Stimulated activated CD4-positive, alpha-beta T cell treated with anti-CD3 and anti-CD28 coated beads, Interleukin-15, amount 100 ng/mL, for 24 hours (primary cell): Measurements from ENCODE around the gene ANXA1.

Source experiments
- DNase-seq: peaks from one replicate; pipeline ENCODE4 v3.0.0-alpha.2; 2020

Gene ANXA1

DNA sequence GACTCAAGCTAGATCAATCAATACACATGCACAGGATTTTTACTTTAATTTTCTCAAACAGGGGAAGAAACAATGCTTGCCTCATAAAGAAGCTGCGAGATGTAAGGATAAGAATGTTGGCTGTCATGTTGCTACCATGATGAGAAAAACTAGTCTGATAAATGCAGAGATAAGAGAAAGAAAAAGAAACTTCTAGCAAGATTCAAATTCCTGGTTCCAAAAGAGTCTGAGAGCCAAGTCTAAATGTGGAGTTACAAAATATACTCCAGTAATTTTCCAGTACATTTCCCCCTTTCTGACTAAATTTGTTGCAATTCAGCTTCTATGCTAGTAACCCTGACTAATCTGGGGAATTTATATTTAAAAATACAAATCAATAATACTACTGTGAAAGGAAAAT, 10.4 kb upstream of the ANXA1 start:
- DNase-seq, result no peak

DNA sequence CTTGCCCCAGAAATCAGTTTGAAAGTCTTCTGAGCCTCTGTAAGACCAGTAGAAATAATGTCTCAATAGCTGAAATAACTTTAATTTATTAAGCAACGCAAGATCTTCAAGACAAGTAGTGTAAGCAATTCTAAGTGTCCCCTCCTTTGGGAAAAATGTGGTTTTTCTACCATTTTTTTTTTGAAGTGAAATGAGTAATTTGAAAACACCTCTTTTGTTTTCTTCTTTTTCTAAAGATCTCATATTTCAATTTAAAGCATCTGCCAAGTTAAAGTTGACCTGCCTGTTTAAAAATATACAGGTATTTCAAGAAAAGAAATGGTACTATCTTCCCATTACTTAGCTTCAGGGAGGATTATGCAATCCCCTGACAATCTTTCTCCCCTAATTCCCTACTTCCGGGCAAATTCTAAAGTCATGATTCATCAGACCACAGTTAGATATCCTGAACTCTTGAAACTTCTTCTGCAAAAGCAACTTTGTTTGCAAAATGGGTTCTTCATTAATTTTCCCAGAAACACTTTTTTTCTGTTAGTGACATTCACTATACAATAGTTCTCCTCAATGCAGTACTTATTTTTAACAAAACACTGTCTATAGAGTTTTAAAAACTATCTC, 7.8 kb upstream of the ANXA1 start:
- DNase-seq, result no peak

DNA sequence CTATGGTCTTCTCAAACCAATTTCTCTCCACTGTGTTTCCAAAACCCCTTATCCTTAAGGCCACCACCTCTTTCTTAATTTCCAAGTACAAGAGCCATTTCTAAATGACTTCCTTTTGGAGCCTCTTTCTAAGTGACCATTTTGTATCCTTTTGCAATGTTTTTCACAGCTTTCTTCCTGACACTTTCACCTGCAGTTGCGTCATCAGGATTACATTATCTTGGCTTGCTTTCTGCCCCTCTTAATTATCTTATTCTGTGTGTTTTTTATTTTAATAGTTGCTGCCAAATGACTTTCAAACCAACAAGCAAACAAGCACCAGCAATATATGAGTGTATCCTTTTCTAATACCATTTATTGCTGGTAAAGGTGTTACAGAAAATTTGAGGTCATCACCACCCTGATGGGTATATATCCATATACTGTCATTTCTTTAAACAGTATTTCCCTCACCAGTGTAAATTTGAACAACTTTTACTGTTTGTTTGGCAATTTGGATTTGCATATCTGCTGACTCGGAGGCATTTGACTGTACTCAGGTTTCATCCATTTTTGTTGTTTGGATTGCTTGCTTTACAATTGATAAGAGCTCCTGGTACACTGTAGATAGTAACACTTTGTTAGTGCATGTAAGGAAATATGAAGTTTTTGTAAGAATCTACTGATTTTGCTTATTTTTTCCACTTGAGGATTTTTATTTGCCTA, 5.4 kb upstream of the ANXA1 start:
- no peak for DNase-seq

DNA sequence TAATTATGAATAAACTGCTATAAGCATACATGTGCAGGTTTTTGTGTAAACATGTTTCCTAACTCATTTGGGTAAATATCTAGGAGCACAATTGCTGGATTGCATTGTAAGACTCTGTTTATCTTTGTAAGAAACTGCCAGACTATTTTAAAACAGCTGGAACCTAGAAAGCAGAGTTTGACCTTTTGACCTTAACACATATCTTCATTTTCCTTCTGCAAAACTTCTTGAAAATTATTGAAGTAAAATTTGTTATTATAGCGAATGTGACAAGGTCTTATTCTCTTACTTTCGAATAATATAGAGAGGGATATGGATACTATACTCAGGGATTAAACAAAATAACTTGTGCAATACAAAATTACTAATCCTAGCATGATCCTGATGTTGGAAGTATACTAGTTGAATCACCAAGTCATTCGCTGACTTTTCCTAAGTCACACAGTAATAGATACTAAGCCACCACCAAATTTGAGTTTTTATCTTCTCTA, 3.2 kb upstream of the ANXA1 start:
- no peak for DNase-seq

DNA sequence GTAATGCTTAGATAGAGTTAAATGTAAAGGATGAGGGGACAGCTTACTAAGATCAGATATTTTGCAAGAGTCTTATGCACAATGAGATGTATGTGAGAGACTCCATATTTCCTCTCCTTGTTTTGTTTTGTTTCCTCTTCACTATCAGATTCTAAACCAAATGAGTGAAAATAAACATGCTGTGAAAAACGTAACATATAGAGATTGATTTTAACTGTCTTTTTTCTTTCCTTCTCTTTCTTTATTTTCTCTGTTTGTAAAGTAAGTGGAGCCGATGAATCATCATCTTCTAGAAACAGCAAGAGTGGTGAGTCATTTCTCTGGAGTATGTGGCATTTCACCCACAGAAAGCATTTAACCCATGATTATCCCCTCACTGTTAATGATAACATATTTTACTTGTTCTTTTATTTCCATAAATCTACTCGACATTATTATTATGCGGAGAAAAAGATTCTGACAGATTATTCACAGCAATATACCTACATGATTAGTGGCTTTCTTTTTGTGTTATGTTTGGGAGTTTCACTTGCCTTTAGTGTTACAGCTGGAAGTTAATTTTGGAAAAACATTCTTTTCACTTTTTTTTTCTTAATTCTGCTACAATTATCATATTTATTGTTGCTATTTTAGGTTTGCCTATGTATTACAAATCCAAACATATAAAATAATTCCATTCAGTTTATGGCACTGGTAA, 2.1 kb upstream of the ANXA1 start:
- DNase-seq, result no peak

DNA sequence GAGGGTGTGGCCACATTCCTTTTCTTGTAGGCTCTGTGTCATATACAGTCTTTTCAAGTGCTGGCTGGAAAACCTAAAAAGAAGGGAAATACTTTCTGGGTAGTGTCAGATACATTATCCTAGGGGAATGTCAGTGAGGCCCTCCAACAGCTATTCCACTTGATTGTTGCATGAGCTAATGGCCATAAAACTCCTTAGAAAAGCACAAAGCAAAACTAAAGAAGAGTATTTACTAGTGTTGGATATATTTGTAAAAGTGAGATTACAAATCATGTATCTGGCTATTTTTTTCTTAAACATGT, 829 bp downstream of the ANXA1 start:
- DNase-seq, result no peak

DNA sequence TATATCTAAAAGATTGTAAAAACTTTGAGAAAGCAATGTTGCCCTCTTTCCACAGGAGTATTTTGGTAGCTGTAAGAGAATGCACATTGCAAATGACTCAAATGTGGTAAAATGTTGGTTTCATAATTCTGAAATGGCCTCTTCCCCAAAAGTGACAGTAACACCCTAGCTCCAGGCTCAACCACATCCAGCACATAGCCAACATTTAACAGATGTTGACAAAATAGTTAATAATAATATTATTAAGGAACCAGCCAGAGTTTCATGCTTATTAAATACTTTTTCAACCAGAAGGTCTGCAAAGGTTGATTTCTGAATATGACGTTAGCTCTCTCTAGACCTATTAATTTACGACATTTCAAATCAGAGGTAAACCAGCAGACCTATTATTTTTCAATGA, 1.3 kb downstream of the ANXA1 start:
- DNase-seq, result no peak

DNA sequence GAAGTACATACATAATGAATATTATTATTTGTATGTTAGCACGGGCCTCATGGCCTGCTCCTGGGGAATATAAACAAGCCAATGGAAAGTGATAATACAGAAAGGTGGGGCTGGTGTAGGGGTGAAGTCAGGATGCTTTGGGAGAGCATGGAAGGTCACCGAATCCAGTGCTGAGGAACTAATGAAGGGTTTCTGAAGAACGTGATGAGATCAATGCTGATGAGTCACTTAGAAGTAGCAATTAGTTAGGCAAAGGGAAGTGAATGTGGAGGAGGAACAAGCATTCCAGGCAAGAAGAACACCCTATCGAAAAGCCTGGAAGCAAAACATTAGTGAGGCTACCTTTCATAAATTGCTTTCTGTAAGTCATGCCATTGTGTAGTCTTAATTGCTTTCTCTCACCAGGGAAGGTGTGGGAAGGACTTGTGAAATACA, 2.1 kb downstream of the ANXA1 start:
- DNase-seq, result no peak

DNA sequence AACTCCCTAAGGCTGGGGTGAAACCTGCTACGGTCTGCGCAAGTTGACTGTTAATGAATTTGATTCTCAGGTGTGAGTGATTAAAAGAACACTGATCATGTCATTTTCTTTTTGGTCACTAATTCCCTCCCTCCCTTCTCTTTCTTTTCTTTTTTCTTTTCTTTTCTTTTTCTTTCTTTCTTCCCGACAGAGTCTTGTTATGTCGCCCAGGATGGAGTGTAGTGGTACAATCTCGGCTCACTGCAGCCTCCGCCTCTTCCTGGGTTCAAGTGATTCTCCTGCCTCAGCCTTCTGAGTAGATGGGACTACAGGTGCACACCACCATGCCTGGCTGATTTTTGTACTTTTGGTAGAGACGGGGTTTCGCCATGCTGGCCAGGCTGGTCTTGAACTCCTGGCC, 2.6 kb downstream of the ANXA1 start:
- DNase-seq, result no peak

DNA sequence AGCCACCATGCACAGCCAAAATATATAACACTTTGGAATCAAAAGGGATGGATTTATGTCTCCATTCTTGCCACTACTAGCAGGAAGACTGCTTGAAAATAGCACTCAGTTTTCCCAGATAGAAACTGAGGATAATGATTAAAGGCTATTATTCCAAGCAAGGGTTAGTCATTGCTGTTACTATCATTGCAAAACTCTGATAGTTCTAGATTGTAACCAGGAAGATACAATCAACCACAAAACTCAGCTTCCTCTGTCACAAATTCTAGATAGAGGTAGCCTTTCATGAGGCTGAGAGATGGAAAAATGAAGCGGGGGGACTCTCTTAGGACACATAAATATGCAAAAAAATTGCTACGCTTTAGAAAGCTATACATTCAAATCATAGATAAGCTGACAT, 3.1 kb downstream of the ANXA1 start:
- no peak for DNase-seq

DNA sequence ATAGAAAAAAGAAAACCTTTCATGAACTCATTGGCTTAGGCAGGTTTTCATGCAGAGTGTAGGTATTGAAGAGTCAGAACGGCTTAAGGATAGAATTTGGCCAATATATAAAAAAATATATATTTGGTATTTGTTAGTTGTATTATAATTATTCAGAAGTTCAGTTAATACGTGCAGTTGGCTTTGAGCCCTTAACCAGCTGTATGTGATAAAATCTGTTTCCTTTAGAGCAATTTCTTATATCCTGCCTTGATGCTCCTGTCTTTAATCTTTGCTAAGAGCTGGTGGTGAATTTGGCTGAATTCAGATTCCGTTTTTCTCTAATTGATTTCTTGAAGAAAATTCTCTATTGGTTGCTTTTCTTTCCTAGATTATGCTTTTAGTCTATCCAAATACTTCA, 3.7 kb downstream of the ANXA1 start:
- no peak for DNase-seq

DNA sequence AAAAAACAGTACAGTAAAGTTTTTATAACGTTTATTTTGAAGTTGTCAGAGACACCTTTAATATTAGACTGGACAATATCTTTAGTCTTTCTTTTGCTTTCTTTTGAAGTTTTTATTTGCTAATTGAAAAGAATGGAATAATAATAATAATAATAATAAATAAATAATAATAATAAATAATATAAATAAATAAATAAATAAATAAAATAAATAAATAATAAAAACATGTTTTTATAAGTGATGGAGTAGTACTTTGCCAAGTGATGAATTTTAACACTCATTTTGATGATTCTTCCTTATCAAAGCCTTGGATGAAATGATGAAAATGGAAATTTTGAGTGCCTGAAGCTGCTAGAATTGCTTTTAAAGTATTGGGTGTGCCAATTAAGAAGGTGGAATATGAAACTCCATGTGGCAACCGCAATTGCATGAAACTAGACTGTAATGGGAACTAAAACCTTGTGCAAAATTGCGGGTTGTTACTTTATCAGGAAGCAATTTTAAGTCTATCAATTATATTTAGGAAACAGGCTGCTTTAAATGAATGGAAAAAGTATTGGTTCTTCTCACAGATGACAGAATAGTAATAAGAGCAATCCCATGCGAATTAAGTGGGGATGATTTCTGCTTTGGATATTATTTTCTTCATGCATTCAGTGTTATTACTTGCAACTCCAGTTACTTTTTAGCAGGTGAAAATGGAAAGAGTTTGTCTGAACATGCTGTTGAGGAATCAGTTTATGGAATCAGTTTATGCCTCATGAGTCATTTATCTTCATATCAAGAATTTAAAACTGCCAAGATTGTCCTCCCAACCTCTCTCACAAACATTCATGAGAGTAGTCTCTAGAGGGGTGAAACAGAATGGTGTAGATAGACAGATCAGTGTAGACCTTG, 4.6 kb downstream of the ANXA1 start:
- no peak for DNase-seq

DNA sequence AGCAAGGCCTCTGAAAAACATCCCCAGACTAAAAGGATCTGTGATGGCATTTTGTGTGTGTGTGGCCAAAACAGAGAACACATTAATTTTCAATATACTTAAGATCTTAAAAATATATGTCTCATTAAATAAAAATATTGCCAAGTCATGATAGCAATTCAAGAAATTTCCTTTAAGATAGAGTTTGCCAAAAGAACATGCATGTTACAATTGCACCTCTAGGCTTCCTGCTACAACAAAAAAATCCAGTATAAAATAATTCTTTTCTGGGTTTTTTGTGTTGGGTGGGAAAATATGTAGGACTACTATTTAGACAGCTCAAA, 5.2 kb downstream of the ANXA1 start:
- DNase-seq, result no peak

DNA sequence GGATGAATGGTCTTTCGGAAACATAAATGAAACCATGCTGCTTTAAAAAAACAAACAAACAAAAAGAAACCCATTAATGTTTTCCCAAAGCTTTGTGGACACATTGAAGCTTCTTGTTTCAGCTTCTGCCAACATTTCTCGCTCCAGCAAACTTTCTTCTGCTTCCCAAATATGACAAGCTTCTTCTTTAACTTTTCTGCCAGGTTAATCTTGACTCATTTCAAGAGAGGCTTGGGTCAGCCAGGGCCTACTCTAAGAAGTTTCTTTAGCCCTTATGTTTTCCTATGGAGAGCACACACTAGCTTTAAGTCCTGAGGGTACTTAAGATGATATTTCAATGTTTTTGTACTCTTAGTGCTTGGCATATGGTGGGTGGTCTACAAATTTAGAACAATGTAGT, 6.1 kb downstream of the ANXA1 start:
- no peak for DNase-seq

DNA sequence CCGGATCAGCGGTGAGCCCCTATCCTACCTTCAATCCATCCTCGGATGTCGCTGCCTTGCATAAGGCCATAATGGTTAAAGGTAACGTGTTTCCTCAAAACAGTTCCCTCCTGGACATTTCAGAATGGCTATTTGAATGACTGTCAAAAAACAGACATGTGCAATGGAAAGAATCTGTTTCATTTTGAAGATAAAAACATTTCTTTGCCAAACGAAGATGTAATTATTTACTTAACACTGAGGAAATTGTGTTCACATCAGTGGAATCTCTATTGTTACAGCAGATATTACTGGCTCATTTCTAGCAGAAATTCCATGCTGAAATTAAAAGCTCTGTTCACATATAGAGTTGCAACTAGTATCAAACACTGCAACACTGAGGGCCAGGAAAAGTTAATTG, 7.1 kb downstream of the ANXA1 start:
- DNase-seq, result no peak

DNA sequence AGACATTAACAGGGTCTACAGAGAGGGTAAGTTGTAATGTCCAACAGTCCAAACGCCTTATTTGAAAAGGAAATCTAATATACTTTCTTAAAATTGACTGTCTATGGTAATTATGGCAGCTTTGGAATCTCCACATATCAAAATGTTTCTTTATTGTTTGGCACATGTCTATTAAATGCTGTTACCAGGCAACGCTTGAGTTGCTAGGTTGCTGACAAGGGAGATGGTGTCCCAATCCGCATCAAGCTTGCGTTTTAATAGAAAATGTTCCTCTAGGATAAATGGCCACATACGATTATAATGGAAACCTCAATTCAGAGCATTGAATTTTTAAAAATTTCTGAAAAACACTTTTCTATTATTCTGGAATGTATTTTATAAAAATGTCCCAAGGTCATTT, 9.2 kb downstream of the ANXA1 start:
- DNase-seq, result no peak

DNA sequence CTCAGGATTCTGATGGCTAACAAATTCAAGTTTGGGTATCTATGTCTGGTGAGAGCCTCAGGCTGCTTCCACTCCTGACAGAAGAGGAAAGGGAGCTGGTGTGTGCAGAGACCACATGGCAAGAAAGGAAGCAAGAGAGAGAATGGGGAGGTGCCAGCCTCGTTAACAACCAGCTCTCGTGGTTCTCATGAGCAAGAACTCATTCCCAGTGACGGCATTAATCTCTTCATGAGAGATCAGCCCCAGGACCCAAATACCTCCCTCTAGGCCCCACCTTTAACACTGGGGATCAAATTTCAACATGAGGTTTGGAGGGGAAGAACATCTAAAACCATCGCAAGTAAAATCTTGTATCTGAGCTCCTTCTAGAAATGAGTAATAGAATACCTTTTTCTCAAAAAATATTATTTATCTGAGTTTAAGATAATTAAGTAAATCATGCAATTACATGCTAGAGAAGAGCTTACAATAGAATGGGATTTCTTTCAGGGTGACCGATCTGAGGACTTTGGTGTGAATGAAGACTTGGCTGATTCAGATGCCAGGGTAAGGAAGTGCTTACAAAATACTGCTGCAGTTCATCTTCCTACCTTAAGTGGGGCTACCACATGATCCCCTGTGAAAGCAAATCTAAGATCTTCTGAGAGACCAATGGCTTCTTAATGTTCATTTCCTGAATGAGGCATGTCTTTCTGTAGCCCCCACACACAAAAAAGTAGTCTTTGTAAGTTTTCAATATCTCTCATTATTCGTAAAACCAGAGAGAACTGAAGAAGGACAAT, 11.5 kb downstream of the ANXA1 start:
- no peak for DNase-seq

DNA sequence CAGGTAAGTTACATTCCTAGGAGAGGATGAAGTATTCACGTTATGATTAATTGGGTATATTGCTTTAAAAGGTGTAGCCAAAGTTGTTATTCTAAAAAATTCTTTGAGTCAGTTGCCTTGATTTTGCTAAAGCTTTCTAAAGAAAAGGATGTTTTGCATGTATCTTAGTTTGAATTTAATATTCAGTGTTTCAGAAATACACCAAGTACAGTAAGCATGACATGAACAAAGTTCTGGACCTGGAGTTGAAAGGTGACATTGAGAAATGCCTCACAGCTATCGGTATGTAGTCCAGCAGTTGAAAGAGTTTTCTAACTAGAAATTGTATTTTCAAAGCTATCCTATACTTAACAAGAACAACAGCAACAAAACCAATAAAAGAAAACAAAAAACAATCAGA, 14.2 kb downstream of the ANXA1 start:
- DNase-seq, result no peak

DNA sequence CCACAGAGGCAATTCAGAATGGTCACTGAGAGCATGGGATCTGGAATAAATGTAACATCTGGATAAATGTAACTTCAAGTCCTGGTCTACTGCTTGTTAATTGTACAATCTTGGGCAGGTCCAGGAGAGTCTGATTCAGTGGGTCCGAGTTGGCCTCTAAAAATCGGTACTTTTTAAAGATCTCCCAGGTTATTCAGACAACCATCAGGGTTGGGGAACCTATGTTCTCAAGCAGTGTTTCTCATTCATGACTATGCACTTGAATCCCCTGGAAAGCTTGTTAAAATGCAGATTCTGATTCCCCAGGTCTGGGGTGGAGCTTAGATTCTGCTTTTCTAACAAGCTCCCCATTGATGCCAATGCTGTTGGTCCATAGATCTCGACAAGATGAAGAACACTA, 14.8 kb downstream of the ANXA1 start:
- DNase-seq, result no peak

DNA sequence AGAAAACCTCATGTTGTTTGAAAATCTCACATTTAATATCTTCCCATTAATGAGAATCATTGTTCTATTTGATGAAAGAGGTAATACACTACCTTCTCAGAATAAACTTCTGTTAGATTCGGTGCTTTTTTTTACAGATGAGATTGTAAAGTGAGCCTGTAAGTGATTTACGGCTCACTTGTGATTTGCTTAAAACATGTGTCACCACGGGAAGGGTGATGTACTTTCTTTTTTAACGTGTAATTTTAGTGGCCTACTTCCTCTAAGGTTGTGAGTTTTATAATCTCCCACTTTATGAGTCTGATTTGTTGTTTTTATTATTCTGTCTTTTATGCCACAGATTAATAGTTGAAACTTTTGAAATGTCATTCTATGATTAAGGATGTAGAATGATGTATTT, 15.9 kb downstream of the ANXA1 start:
- no peak for DNase-seq

DNA sequence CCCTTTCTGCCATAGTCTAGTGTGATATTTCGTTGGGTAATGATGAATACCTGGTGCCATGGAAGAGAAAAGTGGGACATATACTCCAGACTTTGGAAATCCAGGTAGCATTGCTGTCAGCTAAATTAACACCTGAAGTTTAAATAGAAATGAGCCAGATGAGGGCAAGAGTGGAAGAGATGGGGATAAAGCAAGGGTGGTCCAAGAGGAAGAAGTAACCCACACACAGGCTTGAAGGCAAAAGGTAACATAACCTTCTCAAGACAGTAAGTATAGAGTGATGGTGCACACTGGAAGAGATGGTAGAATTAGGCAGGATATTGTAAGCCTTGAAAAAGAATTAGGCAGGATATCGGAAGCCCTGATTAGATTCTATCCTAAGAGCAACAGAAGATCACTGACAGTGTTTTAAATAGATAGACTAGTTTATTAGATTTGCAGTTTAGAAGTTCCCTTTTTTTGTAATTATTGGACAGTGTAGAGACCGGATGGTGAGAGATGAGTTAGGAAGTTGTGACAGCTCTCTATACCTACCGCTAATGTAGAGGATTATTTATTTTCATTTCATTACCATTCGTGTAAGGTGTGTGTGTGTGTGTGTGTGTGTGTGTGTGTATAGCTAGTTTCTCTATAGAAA, 16.8 kb downstream of the ANXA1 start:
- no peak for DNase-seq
